BJ (cell line): ENCODE measurements around the gene GALNTL6. TPM values are rescaled to one million over a fixed set of nuclear protein-coding genes. Genes with fewer than 3 reads are reported as not detected.

Experiments used
- CTCF ChIA-PET: fragments of 350-600 bp; formaldehyde crosslinking; extraction: SDS; loops from one replicate; lab custom pipeline; 2021; ENCODE audit warnings: antibody characterized with exemption, inconsistent platforms; lab: Yijun Ruan, JAX
- POLR2A ChIA-PET: fragments of 300-600 bp; sonication (Branson Sonifier 250); formaldehyde crosslinking; extraction: SDS; loops from one replicate; lab custom pipeline; 2021; ENCODE audit warnings: antibody characterized with exemption; lab: Charles Lee
- DNase-seq: peaks from one replicate; pipeline ENCODE4 v3.0.0-alpha.2; 2011; ENCODE audit warnings: low read depth
- H3K27me3 ChIP-seq: 2 replicates; pipeline ENCODE4 v1.6.0; 2011; ENCODE audit warnings: low read length; ENCODE audit not compliant: control insufficient read depth, insufficient read depth
- H3K36me3 ChIP-seq: 2 replicates; pipeline ENCODE4 v1.5.1; 2011; ENCODE audit warnings: low read length; ENCODE audit not compliant: control insufficient read depth, insufficient read depth
- H3K4me3 ChIP-seq: 2 replicates; pipeline ENCODE4 v1.5.1; 2011; ENCODE audit warnings: low read depth, mild to moderate bottlenecking, control low read depth, low read length
- polyA plus RNA-seq: library from polyadenylated mRNA; depleted of rRNA; stranded (reverse); fragments of >200 nt; gene quantifications from 2 replicates; pipeline ENCODE4 v1.2.3, GENCODE V29; 2011
- TF ChIP-seq, protein P1 (sequence below): IDR thresholded peaks from 2 replicates; pipeline ENCODE4 v1.5.1; 2011; ENCODE audit warnings: low read depth, mild to moderate bottlenecking, control low read depth, inconsistent platforms, low read length, moderate library complexity; ENCODE audit not compliant: insufficient read depth

Gene GALNTL6
- polyA plus RNA-seq, 1 experiment, result 0.02 TPM

DNA sequence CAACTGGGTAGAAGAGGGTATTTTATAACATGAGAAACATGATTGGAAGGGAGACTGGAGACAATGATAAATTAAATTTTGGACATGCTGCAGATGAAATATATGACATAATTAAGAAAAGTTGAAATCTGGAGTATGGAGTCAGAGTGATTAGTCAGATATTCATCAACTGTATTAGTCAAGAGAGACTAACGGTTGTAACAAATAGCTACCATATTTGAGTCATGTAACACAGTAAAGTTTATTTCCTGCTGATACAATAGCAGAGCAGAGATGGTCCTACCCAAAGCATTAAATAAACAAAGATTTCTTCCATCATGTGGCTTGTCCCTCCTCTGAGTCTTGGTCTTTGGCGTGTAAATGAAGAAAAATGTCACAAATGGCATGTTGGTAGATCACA lies 321.3 kb downstream of the GALNTL6 start:
- DNase-seq, result no peak
- ChIA-PET POLR2A (no interaction called here), CTCF (no interaction called here)
- Histone ChIP-seq H3K27me3 (no peaks in the 10 kb centered on the region), H3K36me3 (no peaks in the 10 kb centered on the region), H3K4me3 (no peak overlapping the region)
- TF ChIP-seq, protein P1, sequence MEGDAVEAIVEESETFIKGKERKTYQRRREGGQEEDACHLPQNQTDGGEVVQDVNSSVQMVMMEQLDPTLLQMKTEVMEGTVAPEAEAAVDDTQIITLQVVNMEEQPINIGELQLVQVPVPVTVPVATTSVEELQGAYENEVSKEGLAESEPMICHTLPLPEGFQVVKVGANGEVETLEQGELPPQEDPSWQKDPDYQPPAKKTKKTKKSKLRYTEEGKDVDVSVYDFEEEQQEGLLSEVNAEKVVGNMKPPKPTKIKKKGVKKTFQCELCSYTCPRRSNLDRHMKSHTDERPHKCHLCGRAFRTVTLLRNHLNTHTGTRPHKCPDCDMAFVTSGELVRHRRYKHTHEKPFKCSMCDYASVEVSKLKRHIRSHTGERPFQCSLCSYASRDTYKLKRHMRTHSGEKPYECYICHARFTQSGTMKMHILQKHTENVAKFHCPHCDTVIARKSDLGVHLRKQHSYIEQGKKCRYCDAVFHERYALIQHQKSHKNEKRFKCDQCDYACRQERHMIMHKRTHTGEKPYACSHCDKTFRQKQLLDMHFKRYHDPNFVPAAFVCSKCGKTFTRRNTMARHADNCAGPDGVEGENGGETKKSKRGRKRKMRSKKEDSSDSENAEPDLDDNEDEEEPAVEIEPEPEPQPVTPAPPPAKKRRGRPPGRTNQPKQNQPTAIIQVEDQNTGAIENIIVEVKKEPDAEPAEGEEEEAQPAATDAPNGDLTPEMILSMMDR, result no peak

DNA sequence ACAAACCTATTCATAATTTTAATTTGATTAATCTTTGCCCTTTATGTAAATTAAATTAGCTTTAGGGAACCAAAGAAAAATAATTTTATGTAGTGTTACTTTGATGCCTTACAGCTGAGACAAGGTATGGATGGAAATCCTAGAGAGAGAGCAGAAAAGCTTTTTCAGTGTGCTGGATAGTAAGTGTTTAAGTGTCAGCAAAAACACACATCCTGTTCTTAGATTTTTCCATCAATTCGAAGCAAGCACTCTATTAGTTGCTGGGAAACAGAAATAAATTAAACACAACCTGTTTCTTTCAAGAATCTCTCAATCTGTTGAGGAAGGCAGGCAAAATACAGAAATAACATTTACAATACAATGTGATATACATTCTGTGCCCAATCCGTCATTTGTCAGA lies 327.8 kb downstream of the GALNTL6 start:
- CTCF ChIA-PET, result interaction anchor here (0.6 kb wide), 2 partner anchors 16 to 371 kb away, joined by 3 to 4 read pairs; no protein-coding TSS in a partner anchor
- no peak for DNase-seq
- Histone ChIP-seq H3K36me3 (no peaks in the 10 kb centered on the region), H3K27me3 (no peaks in the 10 kb centered on the region), H3K4me3 (no peak overlapping the region)
- TF ChIP-seq, protein P1, result no peak
- POLR2A ChIA-PET, result no interaction called here

DNA sequence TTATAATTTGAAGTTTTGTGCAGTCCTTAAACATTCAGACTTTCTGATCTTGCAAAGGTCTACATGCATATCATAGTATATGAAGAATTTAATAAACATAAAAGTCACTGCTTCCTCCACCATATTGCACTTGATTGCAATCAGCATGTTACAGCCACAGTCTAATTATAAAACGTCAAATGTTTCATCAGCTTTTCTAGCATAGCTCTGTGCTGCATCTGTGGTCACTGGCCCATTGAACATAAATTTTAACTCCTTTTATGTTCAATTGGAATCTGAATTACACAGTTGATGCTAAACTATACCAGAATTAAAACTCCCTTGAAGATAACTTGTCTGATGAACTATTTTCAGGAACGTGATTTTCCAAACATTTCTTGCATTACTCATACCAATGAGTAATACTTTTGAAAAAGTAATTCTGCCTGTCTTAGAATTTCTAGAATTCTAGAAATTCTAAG lies 329.1 kb downstream of the GALNTL6 start:
- Histone ChIP-seq H3K4me3 (no peak overlapping the region), H3K27me3 (no peaks in the 10 kb centered on the region), H3K36me3 (no peaks in the 10 kb centered on the region)
- ChIA-PET CTCF (no interaction called here), POLR2A (no interaction called here)
- no peak for DNase-seq
- TF ChIP-seq, protein P1, result no peak

DNA sequence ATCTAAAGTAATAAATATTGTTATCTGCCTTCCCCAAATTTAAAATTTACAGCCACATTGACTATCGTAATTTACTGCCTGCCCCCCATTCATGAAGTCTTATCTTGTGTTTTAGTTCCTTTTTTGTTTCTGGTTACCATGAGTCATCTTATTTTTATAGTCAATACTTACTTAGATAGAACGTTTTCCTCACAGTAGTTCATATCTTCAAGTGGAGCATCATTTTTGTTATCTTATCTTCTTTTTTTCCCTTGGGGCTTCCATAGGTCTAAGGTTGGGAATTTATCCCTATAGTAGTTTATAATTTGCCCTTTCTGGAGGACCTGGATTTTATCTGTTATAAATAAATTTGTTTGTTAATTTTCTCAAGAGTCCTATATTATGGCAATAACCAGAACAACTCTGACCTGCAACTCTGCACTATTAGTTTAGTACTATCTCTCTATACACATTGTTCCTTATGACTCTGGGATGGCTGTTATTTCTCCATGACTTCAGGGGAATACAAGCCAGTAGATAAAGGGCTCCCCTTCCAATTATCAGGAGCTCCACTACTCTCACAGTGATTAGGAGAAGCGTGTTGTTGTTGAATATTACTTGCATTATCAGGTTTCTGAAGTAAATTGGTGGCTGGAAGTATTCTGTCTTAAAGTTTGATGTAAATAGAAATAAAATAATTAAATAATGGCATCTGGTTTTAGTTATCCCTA lies 330.6 kb downstream of the GALNTL6 start:
- CTCF ChIA-PET, result no interaction called here
- TF ChIP-seq, protein P1, result no peak
- POLR2A ChIA-PET, result no interaction called here

DNA sequence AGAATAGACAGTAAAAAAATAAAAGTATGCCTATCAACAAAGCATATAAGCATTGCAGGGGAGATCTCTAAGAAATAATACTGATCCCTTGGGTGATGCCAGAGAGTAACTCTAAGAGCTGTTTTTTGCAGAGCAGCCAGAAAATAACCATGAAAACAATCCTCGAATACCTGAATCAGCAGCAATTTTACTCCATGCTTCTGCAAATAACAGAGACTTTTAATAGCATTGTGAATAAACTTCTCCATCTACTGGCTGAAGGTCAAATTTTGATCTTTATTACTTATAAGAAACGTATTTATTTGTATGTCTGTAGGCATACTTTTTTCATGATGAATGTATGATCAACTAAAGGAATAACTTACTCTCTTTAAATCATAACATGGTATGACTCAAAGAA lies 334.5 kb downstream of the GALNTL6 start:
- H3K36me3 ChIP-seq, result no peaks in the 10 kb centered on the region
- H3K4me3 ChIP-seq, result no peak overlapping the region
- ChIA-PET POLR2A (no interaction called here), CTCF (no interaction called here)
- TF ChIP-seq, protein P1, result 0 out of 2 replicates have a peak, but pooled peaks have one; percentile 18
- no peaks in the 10 kb centered on the region for H3K27me3 ChIP-seq
- DNase-seq, result no peak

More for the DNA sequence above, 330.6 kb downstream of the GALNTL6 start:
- H3K27me3 ChIP-seq, result no peaks in the 10 kb centered on the region
- DNase-seq, result no peak
- no peak overlapping the region for H3K4me3 ChIP-seq
- no peaks in the 10 kb centered on the region for H3K36me3 ChIP-seq
